Fibroblast of gingiva (primary cell): ENCODE results near the gene CTDSP2.
"Not testable (repeated sequence)": the region's sequence is repeated elsewhere in the genome, so short reads cannot be mapped to it uniquely, and the experiment has no call there.

ENCODE experiments used
- DNase-seq: peaks from one replicate; pipeline ENCODE4 v3.0.0-alpha.2; 2011; ENCODE audit warnings: low read depth

CTDSP2 gene

GRCh38 chr12:57852620-57853500, 6.3 kb upstream of the CTDSP2 start:
- DNase-seq: no peak

GRCh38 chr12:57852200-57852599, 5.7 kb upstream of the CTDSP2 start:
- DNase-seq: no peak

GRCh38 chr12:57851552-57851951, 5.0 kb upstream of the CTDSP2 start:
- no peak for DNase-seq

GRCh38 chr12:57850854-57851430, 4.4 kb upstream of the CTDSP2 start:
- DNase-seq: no peak

GRCh38 chr12:57849447-57849846, 2.9 kb upstream of the CTDSP2 start:
- not testable (repeated sequence) for DNase-seq

GRCh38 chr12:57849035-57849434, 2.5 kb upstream of the CTDSP2 start:
- DNase-seq: no peak

GRCh38 chr12:57848208-57848607, 1.7 kb upstream of the CTDSP2 start:
- no peak for DNase-seq

- no peak for DNase-seq
These were observed 298 bp downstream of the CTDSP2 start for GRCh38 chr12:57846285-57846576.

GRCh38 chr12:57845478-57846284, 848 bp downstream of the CTDSP2 start:
- peak; percentile 57 for DNase-seq

- DNase-seq: peak; percentile 94
These were observed 1.6 kb downstream of the CTDSP2 start for GRCh38 chr12:57844709-57845477.

GRCh38 chr12:57842342-57843294, 3.9 kb downstream of the CTDSP2 start:
- DNase-seq: no peak

GRCh38 chr12:57841445-57841844, 5.1 kb downstream of the CTDSP2 start:
- no peak for DNase-seq

- DNase-seq: no peak
These were observed 5.8 kb downstream of the CTDSP2 start for GRCh38 chr12:57840726-57841125.

GRCh38 chr12:57839996-57840395, 6.5 kb downstream of the CTDSP2 start:
- no peak for DNase-seq

- no peak for DNase-seq
These were observed 7.8 kb downstream of the CTDSP2 start for GRCh38 chr12:57838594-57839302.

- DNase-seq: peak; percentile 69
These were observed 8.5 kb downstream of the CTDSP2 start for GRCh38 chr12:57837864-57838562.

- peak; percentile 66 for DNase-seq
These were observed 9.8 kb downstream of the CTDSP2 start for GRCh38 chr12:57836442-57837375.
